NCI-H1694 (cell line): ENCODE data around the gene MBTPS1.
"Not testable (repeated sequence)": the region's sequence is repeated elsewhere in the genome, so short reads cannot be mapped to it uniquely, and the experiment has no call there.

Experiments used
- DNase-seq: peaks from one replicate; lab custom pipeline; 2025; lab: John Stamatoyannopoulos, UW

Gene MBTPS1

GRCh38 chr16:84137287-84137686, 20.5 kb upstream of the MBTPS1 start:
- DNase-seq: no peak

- DNase-seq: no peak
Measured at GRCh38 chr16:84136331-84137125, 19.8 kb upstream of the MBTPS1 start.

GRCh38 chr16:84132527-84133285, 16.0 kb upstream of the MBTPS1 start:
- DNase-seq: no peak

- DNase-seq: no peak
Measured at GRCh38 chr16:84131117-84131516, 14.4 kb upstream of the MBTPS1 start.

- no peak for DNase-seq
Measured at GRCh38 chr16:84124257-84125073, 7.7 kb upstream of the MBTPS1 start.

GRCh38 chr16:84121007-84121406, 4.3 kb upstream of the MBTPS1 start:
- no peak for DNase-seq

- no peak for DNase-seq
Measured at GRCh38 chr16:84120023-84120422, 3.3 kb upstream of the MBTPS1 start.

GRCh38 chr16:84119368-84119767, 2.6 kb upstream of the MBTPS1 start:
- no peak for DNase-seq

GRCh38 chr16:84118315-84118714, 1.6 kb upstream of the MBTPS1 start:
- DNase-seq: not testable (repeated sequence)

- no peak for DNase-seq
Measured at GRCh38 chr16:84117494-84117843, 727 bp upstream of the MBTPS1 start.

- no peak for DNase-seq
Measured at GRCh38 chr16:84115919-84116719, 623 bp downstream of the MBTPS1 start.

GRCh38 chr16:84111949-84112348, 4.8 kb downstream of the MBTPS1 start:
- DNase-seq: not testable (repeated sequence)

GRCh38 chr16:84111525-84111924, 5.2 kb downstream of the MBTPS1 start:
- DNase-seq: no peak

GRCh38 chr16:84110527-84110926, 6.2 kb downstream of the MBTPS1 start:
- DNase-seq: no peak

- no peak for DNase-seq
Measured at GRCh38 chr16:84109598-84110335, 7.0 kb downstream of the MBTPS1 start.

- DNase-seq: no peak
Measured at GRCh38 chr16:84107921-84108320, 8.8 kb downstream of the MBTPS1 start.

GRCh38 chr16:84105948-84106740, 10.6 kb downstream of the MBTPS1 start:
- no peak for DNase-seq

GRCh38 chr16:84105301-84105815, 11.4 kb downstream of the MBTPS1 start:
- no peak for DNase-seq

- DNase-seq: no peak
Measured at GRCh38 chr16:84104231-84104630, 12.5 kb downstream of the MBTPS1 start.

- no peak for DNase-seq
Measured at GRCh38 chr16:84103678-84104077, 13.1 kb downstream of the MBTPS1 start.
